ENCODE data around the gene CDC42BPA. TPM values are rescaled to one million over a fixed set of nuclear protein-coding genes. Genes with fewer than 3 reads are reported as not detected.

CDC42BPA gene
- total RNA-seq, 1 donor from 2014 or later: 42.7 TPM

GRCh38 chr1:227185291-227185690 is 133.0 kb downstream of the CDC42BPA start:
- no peaks in the 10 kb centered on the region for H3K27me3 ChIP-seq
- H3K9me3 ChIP-seq: no peaks in the 10 kb centered on the region
- intact Hi-C loops (cut with DNase I): no loop called here
- H3K4me1 ChIP-seq: no peaks in the 10 kb centered on the region
- H3K4me3 ChIP-seq: no peak overlapping the region
- TF ChIP-seq CTCF (IDR thresholded peaks at IDR 0.05): no peak
- TF ChIP-seq POLR2A (IDR thresholded peaks at IDR 0.05): no peak
- no peak for TF ChIP-seq POLR2AphosphoS5 (IDR thresholded peaks at IDR 0.05; ENCODE audit: insufficient read depth in 1 of 2, low read depth in 1 of 2)
- no peaks in the 10 kb centered on the region for H3K36me3 ChIP-seq
- DNase-seq (ENCODE audit: extremely low spot score in 2 of 2): no peak
- no peak overlapping the region for H3K27ac ChIP-seq

GRCh38 chr1:227182012-227182411 is 136.3 kb downstream of the CDC42BPA start:
- no peaks in the 10 kb centered on the region for H3K36me3 ChIP-seq
- no peak overlapping the region for H3K4me3 ChIP-seq
- no peaks in the 10 kb centered on the region for H3K27me3 ChIP-seq
- H3K27ac ChIP-seq: no peak overlapping the region
- H3K9me3 ChIP-seq: no peaks in the 10 kb centered on the region
- DNase-seq (ENCODE audit: extremely low spot score in 2 of 2): no peak
- TF ChIP-seq POLR2A (IDR thresholded peaks at IDR 0.05) (no peak), POLR2AphosphoS5 (IDR thresholded peaks at IDR 0.05; ENCODE audit: insufficient read depth in 1 of 2, low read depth in 1 of 2) (no peak), CTCF (IDR thresholded peaks at IDR 0.05) (no peak)
- H3K4me1 ChIP-seq: no peaks in the 10 kb centered on the region
- intact Hi-C loops (cut with DNase I): no loop called here

- Histone ChIP-seq H3K4me3 (no peak overlapping the region), H3K27ac (no peak overlapping the region), H3K27me3 (no peaks in the 10 kb centered on the region), H3K36me3 (no peaks in the 10 kb centered on the region), H3K4me1 (no peaks in the 10 kb centered on the region), H3K9me3 (no peaks in the 10 kb centered on the region)
- intact Hi-C loops (cut with DNase I): no loop called here
- TF ChIP-seq POLR2AphosphoS5 (IDR thresholded peaks at IDR 0.05; ENCODE audit: insufficient read depth in 1 of 2, low read depth in 1 of 2): no peak
- no peak for TF ChIP-seq CTCF (IDR thresholded peaks at IDR 0.05)
- TF ChIP-seq POLR2A (IDR thresholded peaks at IDR 0.05): no peak
- no peak for DNase-seq (ENCODE audit: extremely low spot score in 2 of 2)
Observed at GRCh38 chr1:227175611-227176010, 142.7 kb downstream of the CDC42BPA start.

- DNase-seq (ENCODE audit: extremely low spot score in 2 of 2): no peak
- Histone ChIP-seq H3K27me3 (no peaks in the 10 kb centered on the region), H3K36me3 (no peaks in the 10 kb centered on the region), H3K4me1 (no peaks in the 10 kb centered on the region), H3K4me3 (no peak overlapping the region), H3K27ac (no peak overlapping the region), H3K9me3 (no peaks in the 10 kb centered on the region)
- intact Hi-C loops (cut with DNase I): no loop called here
- TF ChIP-seq POLR2A (IDR thresholded peaks at IDR 0.05) (no peak), POLR2AphosphoS5 (IDR thresholded peaks at IDR 0.05; ENCODE audit: insufficient read depth in 1 of 2, low read depth in 1 of 2) (no peak), CTCF (IDR thresholded peaks at IDR 0.05) (no peak)
Observed at GRCh38 chr1:227174164-227174563, 144.1 kb downstream of the CDC42BPA start.

- Histone ChIP-seq H3K9me3 (no peaks in the 10 kb centered on the region), H3K27ac (no peak overlapping the region), H3K4me1 (no peaks in the 10 kb centered on the region), H3K4me3 (no peak overlapping the region), H3K27me3 (no peaks in the 10 kb centered on the region), H3K36me3 (no peaks in the 10 kb centered on the region)
- no peak for DNase-seq (ENCODE audit: extremely low spot score in 2 of 2)
- TF ChIP-seq POLR2AphosphoS5 (IDR thresholded peaks at IDR 0.05; ENCODE audit: insufficient read depth in 1 of 2, low read depth in 1 of 2): no peak
- TF ChIP-seq POLR2A (IDR thresholded peaks at IDR 0.05): no peak
- TF ChIP-seq CTCF (IDR thresholded peaks at IDR 0.05): no peak
- intact Hi-C loops (cut with DNase I): no loop called here
Observed at GRCh38 chr1:227170361-227171166, 147.7 kb downstream of the CDC42BPA start.
